AG04450 (cell line): ENCODE data around the gene GNG11. TPM values are rescaled to one million over a fixed set of nuclear protein-coding genes. Genes with fewer than 3 reads are reported as not detected.

Experiments
- CTCF ChIA-PET: fragments of 300-600, 350-600 bp; formaldehyde crosslinking; extraction: SDS; loops from one replicate; lab custom pipeline; 2022; ENCODE audit warnings: antibody characterized with exemption, inconsistent platforms; lab: Charles Lee
- POLR2A ChIA-PET: fragments of 350-600 bp; formaldehyde crosslinking; extraction: SDS; loops from one replicate; lab custom pipeline; 2021; ENCODE audit warnings: antibody characterized with exemption, inconsistent platforms; lab: Yijun Ruan, JAX
- DNase-seq: peaks from one replicate; pipeline ENCODE4 v3.0.0-alpha.2; 2011; ENCODE audit warnings: low read depth, low spot score
- H3K27ac ChIP-seq: one replicate; pipeline ENCODE4 v1.5.1; 2012; ENCODE audit warnings: low read depth, low read length, control low read depth
- H3K27me3 ChIP-seq: one replicate; pipeline ENCODE4 v1.6.0; 2012; ENCODE audit warnings: low read length; ENCODE audit not compliant: control insufficient read depth, insufficient read depth
- H3K4me3 ChIP-seq: 2 replicates; pipeline ENCODE4 v1.5.1; 2011; ENCODE audit warnings: mild to moderate bottlenecking, low read depth, low read length, control low read depth
- H3K9me3 ChIP-seq: 2 replicates; pipeline ENCODE4 v1.5.1; 2012; ENCODE audit warnings: low read length; ENCODE audit not compliant: control insufficient read depth, insufficient read depth
- polyA plus RNA-seq: library from polyadenylated mRNA; depleted of rRNA; stranded (reverse); fragments of >200 nt; gene quantifications from 2 replicates; pipeline ENCODE4 v1.2.3, GENCODE V29; 2011
- TF ChIP-seq, protein P1 (sequence below): IDR thresholded peaks from 2 replicates; pipeline ENCODE4 v1.5.1; 2011; ENCODE audit warnings: low read depth, low read length, control low read depth, inconsistent platforms

The GNG11 gene
- polyA plus RNA-seq, 1 experiment = 19.7 TPM

DNA sequence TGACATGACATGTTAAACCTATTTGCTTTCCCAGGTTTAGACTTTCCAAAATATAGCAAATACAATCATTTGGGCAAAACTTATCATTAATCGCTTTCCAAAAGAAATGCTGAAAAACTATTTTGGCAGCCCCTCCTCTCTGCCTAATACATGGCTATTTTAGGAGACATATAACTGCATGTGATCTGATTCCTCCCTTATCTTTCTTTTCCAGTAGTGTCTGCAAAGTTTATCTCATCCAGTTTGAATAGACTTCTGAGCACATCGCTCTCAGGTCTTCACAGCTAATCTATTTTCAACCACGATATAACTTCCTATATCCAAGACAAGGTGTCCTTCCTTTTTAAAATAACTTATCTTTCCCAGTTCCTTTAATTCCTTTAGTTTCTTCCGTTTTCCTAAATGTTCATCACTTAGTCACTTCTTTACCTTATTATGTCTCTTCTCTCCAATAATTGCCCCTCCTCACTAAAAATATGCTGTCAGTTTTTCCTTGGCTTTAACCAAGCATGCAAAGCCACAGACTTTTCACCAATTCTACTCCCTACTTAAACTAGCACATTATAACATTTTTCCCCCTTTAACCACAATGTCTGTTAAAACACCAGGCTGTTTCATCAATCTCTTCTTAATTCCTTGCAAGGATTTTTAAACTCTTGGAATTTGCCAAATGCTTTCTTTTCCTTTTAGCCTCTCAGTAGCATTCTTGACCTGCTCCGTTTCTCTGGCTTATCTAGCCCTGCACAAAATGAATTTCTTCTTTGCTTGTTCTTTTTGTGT is 24.4 kb downstream of the GNG11 start:
- no peak overlapping the region for H3K4me3 ChIP-seq
- no peaks in the 10 kb centered on the region for H3K27me3 ChIP-seq
- ChIA-PET CTCF (no interaction called here), POLR2A (interaction anchor here (1.1 kb wide), 1 partner anchor 24 kb away, joined by 3 read pairs; the partner anchor contains the start of gene GNG11)
- no peak for DNase-seq
- no peaks in the 10 kb centered on the region for H3K9me3 ChIP-seq
- no peak overlapping the region for H3K27ac ChIP-seq
- TF ChIP-seq, protein P1, sequence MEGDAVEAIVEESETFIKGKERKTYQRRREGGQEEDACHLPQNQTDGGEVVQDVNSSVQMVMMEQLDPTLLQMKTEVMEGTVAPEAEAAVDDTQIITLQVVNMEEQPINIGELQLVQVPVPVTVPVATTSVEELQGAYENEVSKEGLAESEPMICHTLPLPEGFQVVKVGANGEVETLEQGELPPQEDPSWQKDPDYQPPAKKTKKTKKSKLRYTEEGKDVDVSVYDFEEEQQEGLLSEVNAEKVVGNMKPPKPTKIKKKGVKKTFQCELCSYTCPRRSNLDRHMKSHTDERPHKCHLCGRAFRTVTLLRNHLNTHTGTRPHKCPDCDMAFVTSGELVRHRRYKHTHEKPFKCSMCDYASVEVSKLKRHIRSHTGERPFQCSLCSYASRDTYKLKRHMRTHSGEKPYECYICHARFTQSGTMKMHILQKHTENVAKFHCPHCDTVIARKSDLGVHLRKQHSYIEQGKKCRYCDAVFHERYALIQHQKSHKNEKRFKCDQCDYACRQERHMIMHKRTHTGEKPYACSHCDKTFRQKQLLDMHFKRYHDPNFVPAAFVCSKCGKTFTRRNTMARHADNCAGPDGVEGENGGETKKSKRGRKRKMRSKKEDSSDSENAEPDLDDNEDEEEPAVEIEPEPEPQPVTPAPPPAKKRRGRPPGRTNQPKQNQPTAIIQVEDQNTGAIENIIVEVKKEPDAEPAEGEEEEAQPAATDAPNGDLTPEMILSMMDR = no peak

DNA sequence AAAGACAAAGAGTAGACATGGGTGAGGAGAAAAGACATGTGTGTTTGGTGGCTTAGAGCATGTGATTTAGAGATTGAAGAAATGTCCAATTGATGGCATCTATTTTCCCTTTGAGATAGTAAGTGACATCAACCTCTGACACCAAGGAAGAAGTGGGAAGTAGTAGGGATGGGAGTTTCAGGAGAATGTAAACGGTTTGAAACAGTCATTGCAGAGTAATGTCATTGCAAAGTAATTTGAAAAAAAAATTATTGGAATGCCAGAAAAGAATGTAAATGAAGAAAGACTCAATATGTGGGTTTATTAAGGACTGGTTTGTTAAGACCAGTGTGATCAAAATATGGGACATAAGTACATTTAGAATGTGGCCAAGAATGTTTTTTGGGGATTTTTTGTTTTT is 26.6 kb downstream of the GNG11 start:
- ChIA-PET CTCF (interaction anchor here (0.5 kb wide), 1 partner anchor 35 kb away, joined by 3 read pairs; no protein-coding TSS in a partner anchor), POLR2A (interaction anchor here (1.7 kb wide), 1 partner anchor 182 kb away, joined by 3 read pairs; no protein-coding TSS in a partner anchor)
- H3K27me3 ChIP-seq = no peaks in the 10 kb centered on the region
- no peak overlapping the region for H3K4me3 ChIP-seq
- DNase-seq = no peak
- no peaks in the 10 kb centered on the region for H3K9me3 ChIP-seq
- H3K27ac ChIP-seq = no peak overlapping the region
- TF ChIP-seq, protein P1 = no peak

DNA sequence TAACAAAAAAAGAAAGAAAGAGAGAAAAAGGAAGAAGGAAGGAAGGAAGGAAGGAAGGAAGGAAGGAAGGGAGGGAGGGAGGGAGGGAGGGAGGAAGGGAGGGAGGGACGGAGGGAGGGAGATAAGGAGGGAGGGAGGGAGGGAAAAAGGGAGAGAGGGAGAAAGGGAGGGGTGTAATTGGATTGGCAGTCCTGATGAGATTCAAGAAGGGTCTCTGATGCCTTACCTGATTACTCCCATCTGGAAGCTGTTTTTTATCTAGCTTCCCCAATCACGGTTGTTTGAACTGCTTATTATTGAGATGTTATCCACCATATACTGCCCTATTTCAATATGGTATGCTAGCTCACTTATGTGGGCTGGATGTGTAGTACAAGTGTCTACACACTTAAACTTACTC is 27.3 kb downstream of the GNG11 start:
- ChIA-PET CTCF (interaction anchor here (1.1 to 1.5 kb wide), 3 partner anchors 21 to 139 kb away, joined by 3 to 6 read pairs (median 5); no protein-coding TSS in a partner anchor), POLR2A (interaction anchor here (1.7 kb wide), 1 partner anchor 181 kb away, joined by 3 read pairs; no protein-coding TSS in a partner anchor)
- Histone ChIP-seq H3K27me3 (no peaks in the 10 kb centered on the region), H3K4me3 (no peak overlapping the region), H3K27ac (no peak overlapping the region), H3K9me3 (no peaks in the 10 kb centered on the region)
- no peak for DNase-seq
- TF ChIP-seq, protein P1 = no peak

DNA sequence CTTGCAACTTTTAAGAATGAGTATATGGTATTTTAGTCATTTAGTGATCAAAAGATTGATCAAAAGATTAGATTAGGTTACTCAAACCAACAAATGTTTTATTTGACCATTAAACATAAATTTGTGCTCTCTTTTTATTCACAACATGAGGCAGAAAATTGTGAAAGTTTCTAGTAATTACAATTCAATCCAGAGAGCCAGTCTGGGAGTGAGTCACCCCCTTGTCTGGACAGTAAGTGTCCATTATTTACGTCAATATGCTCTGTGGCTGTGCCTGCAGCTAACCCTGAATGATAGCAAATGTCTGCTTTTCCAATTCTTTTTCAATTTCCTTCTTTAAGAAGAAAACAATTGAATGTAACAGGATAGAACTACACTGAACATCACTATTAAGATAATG is 27.9 kb downstream of the GNG11 start:
- H3K27ac ChIP-seq = no peak overlapping the region

More for the DNA sequence above, 27.9 kb downstream of the GNG11 start:
- H3K4me3 ChIP-seq = no peak overlapping the region
- POLR2A ChIA-PET = no interaction called here
- CTCF ChIA-PET = interaction anchor here (1.1 to 1.5 kb wide), 3 partner anchors 22 to 138 kb away, joined by 3 to 6 read pairs (median 5); no protein-coding TSS in a partner anchor
- TF ChIP-seq, protein P1 = no peak
- peak; percentile 36 for DNase-seq
- H3K9me3 ChIP-seq = no peaks in the 10 kb centered on the region
- no peaks in the 10 kb centered on the region for H3K27me3 ChIP-seq
